Uterus (tissue), 4 donors: ENCODE data around the gene FNDC5. TPM values are rescaled to one million over a fixed set of nuclear protein-coding genes. Genes with fewer than 3 reads are reported as not detected.
A peak's percentile ranks its signal among the peaks of the same experiment; 100 is the strongest.

Source experiments
- DNase-seq, 2 donors: peaks; one replicate each; pipeline ENCODE4 v3.0.0-alpha.2; 2019 to 2020
- H3K27ac ChIP-seq, 2 donors: fragments of 200-600 bp; sonication (generic); 1 replicate in 1 of 2; 2 replicates in 1 of 2; pipeline ENCODE4 v1.5.1; 2016 to 2018
- H3K27me3 ChIP-seq, 2 donors: fragments of 200-600 bp; sonication (generic); one replicate each; pipeline ENCODE4 v1.5.1; 2018 to 2019; ENCODE audit warnings: control low read depth in 1 of 2
- H3K36me3 ChIP-seq, 2 donors: fragments of 200-600 bp; sonication (generic); one replicate each; pipeline ENCODE4 v1.5.1; 2019; ENCODE audit warnings: control low read depth in 1 of 2
- H3K4me1 ChIP-seq, 2 donors: fragments of 200-600 bp; sonication (generic); one replicate each; pipeline ENCODE4 v1.5.1; 2018 to 2019; ENCODE audit warnings: control low read depth in 1 of 2
- H3K4me3 ChIP-seq, 2 donors: fragments of 200-600 bp; sonication (generic); 1 replicate in 1 of 2; 2 replicates in 1 of 2; pipeline ENCODE4 v1.5.1; 2018 to 2019; ENCODE audit warnings: mild to moderate bottlenecking in 1 of 2
- H3K9me3 ChIP-seq, 2 donors: fragments of 200-600 bp; sonication (generic); one replicate each; pipeline ENCODE4 v1.5.1; 2019; ENCODE audit warnings: control low read depth in 1 of 2
- POLR2A ChIP-seq, 2 donors: fragments of 450-650 bp; IDR thresholded peaks; one replicate each; pipeline ENCODE4 v1.6.1; 2016; ENCODE audit warnings: antibody characterized with exemption in 2 of 2, mild to moderate bottlenecking in 1 of 2, moderate library complexity in 1 of 2
- intact Hi-C: fragments of 100-400 bp; cut with DNase I; formaldehyde crosslinking; loops from one replicate; pipeline ENCODE4 v1.15.1; 2023; ENCODE audit warnings: low total_unique reads
- total RNA-seq, 4 donors: library from RNA; depleted of rRNA in 3 of 4; stranded (reverse); fragments of >200 nt in 3 of 4; gene quantifications; one replicate each; pipeline versions ENCODE4 v1.1.0 to v1.2.4, GENCODE V29; 2014 to 2023
- TF ChIP-seq, protein P1 (sequence below), 4 experiments: fragments of 200-600 bp in 2 of 4; fragments of 450-650 bp in 2 of 4; sonication (generic) in 2 of 4; IDR thresholded peaks; one replicate each; pipeline ENCODE4 v1.5.1; 2016 to 2019; ENCODE audit warnings: antibody characterized with exemption in 4 of 4, mild to moderate bottlenecking in 2 of 4, moderate library complexity in 1 of 4
- donor health status: DM: yes; HTN: yes; CAD: no.

FNDC5 gene
- total RNA-seq, 4 donors from 2014 or later, result 1.2 to 71.1 (median 3.7) TPM; not detected in 1

DNA sequence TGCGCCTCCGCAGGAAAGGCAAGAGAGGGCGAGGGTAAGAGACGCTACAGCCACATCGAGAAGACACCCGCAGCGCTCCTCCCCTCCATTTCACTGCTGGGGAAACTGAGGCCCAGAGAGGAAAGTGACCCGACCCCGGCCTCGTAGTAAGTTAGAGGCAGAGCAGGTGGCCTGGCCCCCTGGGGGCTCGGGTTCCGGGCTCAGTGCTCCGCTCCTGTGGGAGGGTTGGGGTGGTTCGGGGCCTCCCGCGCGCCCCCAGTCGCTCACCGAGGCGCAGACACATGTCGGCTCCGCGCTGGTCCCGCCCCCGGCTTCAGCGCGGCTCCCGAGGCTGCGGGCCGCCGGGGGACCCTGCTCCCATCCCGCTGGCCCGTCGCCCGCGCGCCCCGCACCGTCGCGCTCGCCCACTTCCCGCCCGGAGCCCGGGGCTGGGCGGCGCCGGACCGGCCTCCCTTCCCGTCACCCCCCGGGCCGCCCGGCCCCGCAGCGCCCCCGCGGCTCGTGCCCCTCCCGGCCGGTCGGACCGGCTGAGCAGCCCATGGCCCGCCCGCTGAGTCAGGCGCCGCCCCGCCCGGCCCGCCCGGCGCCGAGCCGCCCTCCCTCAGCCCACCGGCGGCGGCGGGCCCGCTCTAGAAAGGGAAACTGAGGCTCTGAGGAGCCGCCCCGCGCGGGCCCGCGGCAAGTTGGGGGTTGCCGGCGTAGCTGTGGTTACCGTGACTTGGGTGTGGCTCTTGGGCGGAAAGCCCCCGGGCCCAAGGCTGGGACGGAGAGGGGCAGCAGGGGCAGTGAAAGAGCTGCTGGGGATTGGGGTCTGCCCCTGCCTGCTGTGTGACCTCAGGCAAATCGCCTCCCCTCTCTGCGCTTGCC lies 30.5 kb upstream of the FNDC5 start, which contains the start of gene TMEM54:
TMEM54 (minus strand) TSS at position 434 of the 867 bp plus-strand sequence; CDS start at position 283, 151 bp downstream.
- Histone ChIP-seq H3K9me3 (no peaks in the 10 kb centered on the region), H3K4me3 (peak within 1 kb of the TSS; percentile 39 to 67), H3K27ac (peak within 1 kb of the TSS; percentile 65 to 82), H3K4me1 (peaks cover 0 to 6% of the 10 kb centered on the region in 2 donors), H3K27me3 (no peaks in the 10 kb centered on the region), H3K36me3 (no peaks in the 10 kb centered on the region)
- peak; percentile 58 to 70 for DNase-seq
- TF ChIP-seq, protein P1, sequence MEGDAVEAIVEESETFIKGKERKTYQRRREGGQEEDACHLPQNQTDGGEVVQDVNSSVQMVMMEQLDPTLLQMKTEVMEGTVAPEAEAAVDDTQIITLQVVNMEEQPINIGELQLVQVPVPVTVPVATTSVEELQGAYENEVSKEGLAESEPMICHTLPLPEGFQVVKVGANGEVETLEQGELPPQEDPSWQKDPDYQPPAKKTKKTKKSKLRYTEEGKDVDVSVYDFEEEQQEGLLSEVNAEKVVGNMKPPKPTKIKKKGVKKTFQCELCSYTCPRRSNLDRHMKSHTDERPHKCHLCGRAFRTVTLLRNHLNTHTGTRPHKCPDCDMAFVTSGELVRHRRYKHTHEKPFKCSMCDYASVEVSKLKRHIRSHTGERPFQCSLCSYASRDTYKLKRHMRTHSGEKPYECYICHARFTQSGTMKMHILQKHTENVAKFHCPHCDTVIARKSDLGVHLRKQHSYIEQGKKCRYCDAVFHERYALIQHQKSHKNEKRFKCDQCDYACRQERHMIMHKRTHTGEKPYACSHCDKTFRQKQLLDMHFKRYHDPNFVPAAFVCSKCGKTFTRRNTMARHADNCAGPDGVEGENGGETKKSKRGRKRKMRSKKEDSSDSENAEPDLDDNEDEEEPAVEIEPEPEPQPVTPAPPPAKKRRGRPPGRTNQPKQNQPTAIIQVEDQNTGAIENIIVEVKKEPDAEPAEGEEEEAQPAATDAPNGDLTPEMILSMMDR (IDR thresholded peaks at IDR 0.05), result peak in 1 of 4 experiments; percentile 19
- TF ChIP-seq POLR2A (IDR thresholded peaks at IDR 0.05), result peak in 1 of 2 donors; percentile 59
- intact Hi-C loops, result no loop called here

DNA sequence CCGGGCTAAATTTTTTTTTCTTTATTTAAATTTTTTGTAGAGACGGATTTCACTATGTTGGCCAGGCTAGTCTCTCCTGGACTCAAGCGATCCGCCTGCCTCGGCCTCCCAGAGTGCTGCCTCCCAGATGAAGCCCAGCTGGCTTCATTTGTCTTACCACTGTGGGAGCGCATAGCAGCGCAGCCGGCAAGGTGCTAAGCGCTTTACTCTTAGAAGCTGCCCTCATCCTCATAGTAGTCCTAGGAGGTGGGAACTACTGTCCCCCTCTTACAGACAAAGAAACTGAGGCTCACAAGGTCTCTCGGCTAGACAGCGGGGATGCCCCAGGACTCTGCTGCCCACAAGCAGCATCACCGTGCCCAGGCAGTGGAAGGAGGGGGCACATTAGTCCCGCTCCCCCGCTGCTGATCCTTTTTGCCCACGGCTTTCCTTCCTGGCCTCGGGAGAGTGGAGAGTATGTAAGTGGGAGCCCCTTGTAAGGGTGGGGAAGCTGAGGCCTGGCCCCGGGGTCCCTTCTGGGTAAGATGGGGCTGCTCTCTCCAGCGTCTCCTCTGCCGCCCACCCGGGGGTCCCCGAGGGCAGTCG lies 29.8 kb upstream of the FNDC5 start:
- intact Hi-C loops, result no loop called here
- no peak for TF ChIP-seq POLR2A (IDR thresholded peaks at IDR 0.05)
- TF ChIP-seq, protein P1 (IDR thresholded peaks at IDR 0.05), result no peak
- H3K27me3 ChIP-seq, result no peaks in the 10 kb centered on the region
- DNase-seq, result no peak
- H3K4me1 ChIP-seq, result peaks cover 0 to 6% of the 10 kb centered on the region in 2 donors
- peak overlapping the region; percentile 65 to 82 for H3K27ac ChIP-seq
- H3K9me3 ChIP-seq, result no peaks in the 10 kb centered on the region
- H3K36me3 ChIP-seq, result no peaks in the 10 kb centered on the region
- peak overlapping the region; percentile 39 to 67 for H3K4me3 ChIP-seq

DNA sequence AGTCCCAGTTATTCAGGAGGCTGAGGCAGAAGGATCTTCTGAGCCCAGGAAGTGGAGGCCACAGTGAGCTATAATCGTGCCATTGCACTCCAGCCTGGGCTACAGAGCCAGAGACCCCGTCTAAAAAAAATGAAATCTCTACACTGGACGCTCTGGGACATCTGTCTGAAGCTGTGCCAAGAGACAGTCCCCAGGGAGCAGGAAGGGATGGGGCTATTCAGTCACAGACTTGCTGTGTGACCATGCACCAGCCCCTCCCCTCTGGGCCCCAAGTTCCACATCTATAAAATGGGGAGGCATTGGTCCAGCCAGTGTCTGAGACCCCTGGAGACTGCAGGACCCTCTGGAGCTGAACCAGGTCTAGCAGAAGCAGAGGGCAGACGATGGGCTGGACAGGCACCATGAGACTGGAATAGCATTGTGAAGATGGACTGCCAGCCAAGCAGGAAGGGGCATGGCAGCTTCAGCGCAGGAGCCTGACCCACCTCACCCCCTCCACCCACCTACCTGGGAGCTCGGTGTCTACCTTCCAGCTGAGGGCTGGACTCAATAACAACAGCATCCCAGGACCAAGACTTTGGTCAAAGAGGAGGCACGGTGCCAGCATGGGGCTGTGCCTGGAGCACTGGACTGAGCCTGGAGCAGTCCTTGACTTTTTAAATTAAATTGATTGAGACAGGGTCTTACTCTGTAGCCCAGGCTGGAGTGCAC lies 29.0 kb upstream of the FNDC5 start:
- intact Hi-C loops, result no loop called here
- H3K9me3 ChIP-seq, result no peaks in the 10 kb centered on the region
- no peaks in the 10 kb centered on the region for H3K36me3 ChIP-seq
- no peaks in the 10 kb centered on the region for H3K27me3 ChIP-seq
- H3K4me1 ChIP-seq, result peaks cover 0 to 6% of the 10 kb centered on the region in 2 donors
- H3K27ac ChIP-seq, result peak overlapping the region in 1 of 2 donors; percentile 82
- no peak for DNase-seq
- TF ChIP-seq, protein P1 (IDR thresholded peaks at IDR 0.05), result no peak
- no peak for TF ChIP-seq POLR2A (IDR thresholded peaks at IDR 0.05)
- no peak overlapping the region for H3K4me3 ChIP-seq

DNA sequence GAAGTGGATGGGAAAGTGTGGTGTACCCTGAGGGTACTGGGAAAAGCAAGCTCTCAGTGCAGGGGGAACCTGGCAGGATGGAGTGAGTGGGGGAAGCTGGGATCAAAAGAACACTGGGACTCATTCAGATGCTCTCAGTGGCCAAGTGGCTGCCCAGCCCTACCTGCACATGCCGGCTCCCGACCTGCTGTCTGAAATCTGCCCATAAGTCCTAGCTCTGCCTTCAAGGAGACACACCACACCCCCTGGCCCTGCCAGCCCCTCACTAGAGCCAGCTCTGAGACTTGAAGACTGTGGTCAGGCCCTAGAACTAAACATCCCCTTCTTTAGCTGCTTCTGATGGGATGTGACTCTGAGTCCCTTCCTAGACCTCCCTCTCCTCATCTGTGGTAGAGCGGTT lies 28.2 kb upstream of the FNDC5 start:
- H3K9me3 ChIP-seq, result no peaks in the 10 kb centered on the region
- intact Hi-C loops, result no loop called here
- H3K4me1 ChIP-seq, result peaks cover 0 to 6% of the 10 kb centered on the region in 2 donors
- no peaks in the 10 kb centered on the region for H3K27me3 ChIP-seq
- no peaks in the 10 kb centered on the region for H3K36me3 ChIP-seq
- no peak overlapping the region for H3K27ac ChIP-seq
- H3K4me3 ChIP-seq, result no peak overlapping the region
- TF ChIP-seq, protein P1 (IDR thresholded peaks at IDR 0.05), result no peak
- no peak for TF ChIP-seq POLR2A (IDR thresholded peaks at IDR 0.05)
- DNase-seq, result no peak
